NCI-H1417 treated with DMSO at 0.1 percent for 48 hours (cell line): Measurements from ENCODE around the gene PDSS2.
"Not testable (repeated sequence)": the region's sequence is repeated elsewhere in the genome, so short reads cannot be mapped to it uniquely, and the experiment has no call there.

ENCODE experiments used
- DNase-seq: peaks from one replicate; lab custom pipeline; 2025; lab: John Stamatoyannopoulos, UW

The PDSS2 gene

GRCh38 chr6:107416145-107416544 is 43.2 kb downstream of the PDSS2 start:
- no peak for DNase-seq

- DNase-seq, result no peak
These were observed 45.3 kb downstream of the PDSS2 start for GRCh38 chr6:107413966-107414645.

GRCh38 chr6:107411161-107411560 is 48.2 kb downstream of the PDSS2 start:
- no peak for DNase-seq

- no peak for DNase-seq
These were observed 49.4 kb downstream of the PDSS2 start for GRCh38 chr6:107409942-107410341.

GRCh38 chr6:107408714-107409113 is 50.6 kb downstream of the PDSS2 start:
- DNase-seq, result no peak

GRCh38 chr6:107405002-107405401 is 54.4 kb downstream of the PDSS2 start:
- no peak for DNase-seq

- no peak for DNase-seq
These were observed 56.8 kb downstream of the PDSS2 start for GRCh38 chr6:107402533-107402932.

GRCh38 chr6:107401573-107401972 is 57.8 kb downstream of the PDSS2 start:
- no peak for DNase-seq

- DNase-seq, result no peak
These were observed 58.7 kb downstream of the PDSS2 start for GRCh38 chr6:107400616-107401147.

GRCh38 chr6:107399935-107400334 is 59.4 kb downstream of the PDSS2 start:
- no peak for DNase-seq

GRCh38 chr6:107398001-107398400 is 61.4 kb downstream of the PDSS2 start:
- no peak for DNase-seq

GRCh38 chr6:107396211-107396610 is 63.2 kb downstream of the PDSS2 start:
- no peak for DNase-seq

- no peak for DNase-seq
These were observed 67.3 kb downstream of the PDSS2 start for GRCh38 chr6:107392069-107392468.

GRCh38 chr6:107390685-107391435 is 68.5 kb downstream of the PDSS2 start:
- DNase-seq, result no peak

GRCh38 chr6:107390056-107390455 is 69.3 kb downstream of the PDSS2 start:
- DNase-seq, result no peak

GRCh38 chr6:107386904-107387303 is 72.5 kb downstream of the PDSS2 start:
- no peak for DNase-seq

- no peak for DNase-seq
These were observed 73.0 kb downstream of the PDSS2 start for GRCh38 chr6:107386340-107386739.

- no peak for DNase-seq
These were observed 75.7 kb downstream of the PDSS2 start for GRCh38 chr6:107383705-107384104.

GRCh38 chr6:107374264-107374663 is 85.1 kb downstream of the PDSS2 start:
- DNase-seq, result no peak

GRCh38 chr6:107369493-107369892 is 89.9 kb downstream of the PDSS2 start:
- DNase-seq, result no peak

GRCh38 chr6:107368471-107368870 is 90.9 kb downstream of the PDSS2 start:
- no peak for DNase-seq

GRCh38 chr6:107364173-107364572 is 95.2 kb downstream of the PDSS2 start:
- not testable (repeated sequence) for DNase-seq
